Activated CD4-positive, alpha-beta T cell treated with anti-CD3 and anti-CD28 coated beads for 4 hours (primary cell): ENCODE results near the gene PDE4B.
"Not testable (repeated sequence)": the region's sequence is repeated elsewhere in the genome, so short reads cannot be mapped to it uniquely, and the experiment has no call there.

ENCODE experiments used
- DNase-seq, 2 donors: peaks; one replicate each; pipeline ENCODE4 v3.0.0-alpha.2; 2020

The PDE4B gene

GRCh38 chr1:65817891-65818290 lies 25.2 kb downstream of the PDE4B start:
- no peak for DNase-seq

- no peak for DNase-seq
Observed at GRCh38 chr1:65818966-65819365, 26.3 kb downstream of the PDE4B start.

GRCh38 chr1:65820983-65821382 lies 28.3 kb downstream of the PDE4B start:
- no peak for DNase-seq

GRCh38 chr1:65821386-65821785 lies 28.7 kb downstream of the PDE4B start:
- no peak for DNase-seq

- DNase-seq, result no peak
Observed at GRCh38 chr1:65824103-65824502, 31.4 kb downstream of the PDE4B start.

- DNase-seq, result no peak
Observed at GRCh38 chr1:65825741-65826140, 33.0 kb downstream of the PDE4B start.

- DNase-seq, result no peak
Observed at GRCh38 chr1:65826782-65827181, 34.1 kb downstream of the PDE4B start.

GRCh38 chr1:65827346-65827745 lies 34.7 kb downstream of the PDE4B start:
- DNase-seq, result no peak

- DNase-seq, result no peak
Observed at GRCh38 chr1:65830306-65830705, 37.6 kb downstream of the PDE4B start.

GRCh38 chr1:65832296-65832695 lies 39.6 kb downstream of the PDE4B start:
- no peak for DNase-seq

- no peak for DNase-seq
Observed at GRCh38 chr1:65836686-65837085, 44.0 kb downstream of the PDE4B start.

- DNase-seq, result no peak
Observed at GRCh38 chr1:65840683-65841082, 48.0 kb downstream of the PDE4B start.

- DNase-seq, result no peak
Observed at GRCh38 chr1:65844296-65844695, 51.6 kb downstream of the PDE4B start.

GRCh38 chr1:65844821-65845534 lies 52.3 kb downstream of the PDE4B start:
- no peak for DNase-seq

- DNase-seq, result no peak
Observed at GRCh38 chr1:65845535-65846060, 52.9 kb downstream of the PDE4B start.

- DNase-seq, result no peak
Observed at GRCh38 chr1:65846866-65847265, 54.2 kb downstream of the PDE4B start.

GRCh38 chr1:65850281-65850680 lies 57.6 kb downstream of the PDE4B start:
- DNase-seq, result no peak

GRCh38 chr1:65856591-65856990 lies 63.9 kb downstream of the PDE4B start:
- DNase-seq, result not testable (repeated sequence)

GRCh38 chr1:65866439-65866838 lies 73.7 kb downstream of the PDE4B start:
- no peak for DNase-seq

- no peak for DNase-seq
Observed at GRCh38 chr1:65872301-65872700, 79.6 kb downstream of the PDE4B start.

GRCh38 chr1:65878342-65878741 lies 85.6 kb downstream of the PDE4B start:
- not testable (repeated sequence) for DNase-seq

- DNase-seq, result no peak
Observed at GRCh38 chr1:65880611-65881010, 87.9 kb downstream of the PDE4B start.

GRCh38 chr1:65881067-65881594 lies 88.4 kb downstream of the PDE4B start:
- no peak for DNase-seq

GRCh38 chr1:65882076-65882475 lies 89.4 kb downstream of the PDE4B start:
- DNase-seq, result no peak

- DNase-seq, result no peak
Observed at GRCh38 chr1:65889441-65889840, 96.7 kb downstream of the PDE4B start.
